Measurements from ENCODE around the gene ALKBH1.

The ALKBH1 gene

DNA sequence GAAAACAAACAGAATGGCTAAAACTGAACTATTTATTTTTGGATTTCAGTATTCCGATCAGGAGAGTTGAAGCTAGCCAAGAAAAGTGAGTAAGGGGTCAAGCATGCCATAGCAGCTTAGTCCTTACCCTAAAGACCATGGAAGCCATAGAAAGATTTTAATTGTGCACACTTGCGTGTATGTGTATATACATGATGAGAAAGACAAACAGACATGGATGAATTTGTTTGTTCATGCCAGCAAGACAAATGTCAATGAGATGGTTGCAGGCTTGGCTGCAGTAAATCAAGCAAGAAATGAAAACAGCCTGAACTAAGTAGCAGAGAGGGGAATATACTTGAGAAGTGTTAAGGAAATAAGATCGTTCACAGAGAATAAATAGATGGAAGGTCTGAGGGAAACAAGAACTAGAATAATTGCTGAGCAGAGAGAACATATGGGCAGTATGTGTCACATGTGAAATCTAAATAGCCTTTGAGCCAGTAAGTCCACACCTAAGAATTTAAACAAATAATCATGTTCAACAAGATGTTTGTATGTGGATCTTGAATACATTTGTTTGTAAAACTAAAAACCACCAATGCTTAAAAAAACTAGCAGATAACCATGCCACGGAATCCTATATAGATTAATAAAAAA is 38.4 kb upstream of the ALKBH1 start:
- no peak overlapping the region for H3K27ac ChIP-seq
- H4K20me1 ChIP-seq (ENCODE audit: insufficient read depth), result no peaks in the 10 kb centered on the region
- H3K4me3 ChIP-seq (IDR thresholded peaks at IDR 0.05; ENCODE audit: insufficient read depth, low read depth, low read length), result no peak overlapping the region
- TF ChIP-seq, protein P1, sequence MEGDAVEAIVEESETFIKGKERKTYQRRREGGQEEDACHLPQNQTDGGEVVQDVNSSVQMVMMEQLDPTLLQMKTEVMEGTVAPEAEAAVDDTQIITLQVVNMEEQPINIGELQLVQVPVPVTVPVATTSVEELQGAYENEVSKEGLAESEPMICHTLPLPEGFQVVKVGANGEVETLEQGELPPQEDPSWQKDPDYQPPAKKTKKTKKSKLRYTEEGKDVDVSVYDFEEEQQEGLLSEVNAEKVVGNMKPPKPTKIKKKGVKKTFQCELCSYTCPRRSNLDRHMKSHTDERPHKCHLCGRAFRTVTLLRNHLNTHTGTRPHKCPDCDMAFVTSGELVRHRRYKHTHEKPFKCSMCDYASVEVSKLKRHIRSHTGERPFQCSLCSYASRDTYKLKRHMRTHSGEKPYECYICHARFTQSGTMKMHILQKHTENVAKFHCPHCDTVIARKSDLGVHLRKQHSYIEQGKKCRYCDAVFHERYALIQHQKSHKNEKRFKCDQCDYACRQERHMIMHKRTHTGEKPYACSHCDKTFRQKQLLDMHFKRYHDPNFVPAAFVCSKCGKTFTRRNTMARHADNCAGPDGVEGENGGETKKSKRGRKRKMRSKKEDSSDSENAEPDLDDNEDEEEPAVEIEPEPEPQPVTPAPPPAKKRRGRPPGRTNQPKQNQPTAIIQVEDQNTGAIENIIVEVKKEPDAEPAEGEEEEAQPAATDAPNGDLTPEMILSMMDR (conservative IDR thresholded peaks at IDR 0.05; ENCODE audit: low read depth, low read length), result no peak
- H3K9ac ChIP-seq, result no peak overlapping the region
- H3K79me2 ChIP-seq (ENCODE audit: insufficient read depth, low read depth), result no peaks in the 10 kb centered on the region
- no peak overlapping the region for H2AFZ ChIP-seq (ENCODE audit: low read depth)
- no peak overlapping the region for H3K4me2 ChIP-seq
- H3K36me3 ChIP-seq (ENCODE audit: insufficient read depth), result 0 out of 2 replicates have a peak, but pooled peaks cover 3% of the 10 kb centered on the region
- no peaks in the 10 kb centered on the region for H3K4me1 ChIP-seq (ENCODE audit: low read depth, poor library complexity, severe bottlenecking)
- no peaks in the 10 kb centered on the region for H3K27me3 ChIP-seq (ENCODE audit: insufficient read depth, low read depth)

DNA sequence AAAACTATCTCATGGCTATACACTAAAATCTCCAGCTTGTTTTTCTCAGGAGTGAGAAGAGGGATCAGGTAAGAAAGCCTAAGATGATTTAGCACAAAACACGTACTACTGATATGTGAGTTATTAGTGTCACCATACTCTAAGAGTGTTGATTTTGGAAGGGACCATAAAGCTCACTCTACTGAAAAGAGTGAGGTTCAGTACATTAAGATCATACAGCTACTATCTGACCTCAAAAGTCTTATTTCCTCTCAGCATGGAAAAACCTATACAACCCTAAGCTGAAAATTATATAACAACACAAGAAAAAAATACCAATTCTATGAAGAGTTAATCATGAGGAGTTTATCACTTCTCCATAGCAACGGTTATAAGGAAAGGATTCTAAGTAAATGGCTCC is 33.6 kb upstream of the ALKBH1 start:
- H3K27ac ChIP-seq, result no peak overlapping the region
- no peaks in the 10 kb centered on the region for H4K20me1 ChIP-seq (ENCODE audit: insufficient read depth)
- TF ChIP-seq, protein P1 (conservative IDR thresholded peaks at IDR 0.05; ENCODE audit: low read depth, low read length), result no peak
- H3K4me3 ChIP-seq (IDR thresholded peaks at IDR 0.05; ENCODE audit: insufficient read depth, low read depth, low read length), result no peak overlapping the region
- H2AFZ ChIP-seq (ENCODE audit: low read depth), result no peak overlapping the region
- H3K4me1 ChIP-seq (ENCODE audit: low read depth, poor library complexity, severe bottlenecking), result no peaks in the 10 kb centered on the region
- H3K9ac ChIP-seq, result no peak overlapping the region
- H3K4me2 ChIP-seq, result no peak overlapping the region
- H3K27me3 ChIP-seq (ENCODE audit: insufficient read depth, low read depth), result no peaks in the 10 kb centered on the region
- no peaks in the 10 kb centered on the region for H3K79me2 ChIP-seq (ENCODE audit: insufficient read depth, low read depth)
- no peaks in the 10 kb centered on the region; the same call in 1 of the 2 replicates for H3K36me3 ChIP-seq (ENCODE audit: insufficient read depth)

DNA sequence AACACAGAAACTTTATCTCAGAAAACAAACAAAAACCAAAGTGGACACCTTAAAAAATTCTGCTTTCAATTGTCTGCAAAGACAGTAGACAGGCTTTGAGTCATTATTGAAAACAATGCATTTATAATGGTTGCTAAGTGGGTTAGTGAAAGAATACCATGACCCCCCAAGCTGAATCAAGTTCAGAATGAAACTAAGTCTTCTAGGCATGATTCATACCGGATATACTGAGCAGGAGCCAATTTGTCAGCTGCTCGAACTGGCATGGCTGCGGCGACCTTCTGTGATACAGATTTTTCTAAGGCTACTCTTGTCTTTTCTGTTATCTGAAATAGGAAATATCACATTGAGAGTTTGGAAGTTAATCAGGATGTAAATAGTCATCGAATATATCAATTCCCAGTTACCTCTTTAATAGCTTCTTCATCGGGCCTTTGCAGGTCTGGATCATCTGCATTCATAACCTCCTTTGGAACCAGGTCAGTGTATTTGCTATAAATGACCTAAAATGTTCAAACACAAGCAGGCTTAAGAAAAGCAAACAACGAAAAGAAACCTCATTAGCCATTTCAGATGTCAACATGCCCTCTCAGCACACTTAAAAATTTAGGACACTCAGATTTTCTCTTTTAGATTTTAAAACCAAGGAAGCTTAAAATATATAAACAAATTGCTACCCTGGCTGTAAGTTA is 30.9 kb upstream of the ALKBH1 start:
- no peaks in the 10 kb centered on the region; the same call in 1 of the 2 replicates for H3K36me3 ChIP-seq (ENCODE audit: insufficient read depth)
- no peaks in the 10 kb centered on the region for H4K20me1 ChIP-seq (ENCODE audit: insufficient read depth)
- TF ChIP-seq, protein P1 (conservative IDR thresholded peaks at IDR 0.05; ENCODE audit: low read depth, low read length), result no peak
- H3K9ac ChIP-seq, result no peak overlapping the region
- H3K27ac ChIP-seq, result no peak overlapping the region
- no peak overlapping the region for H3K4me2 ChIP-seq
- no peak overlapping the region for H2AFZ ChIP-seq (ENCODE audit: low read depth)
- no peaks in the 10 kb centered on the region for H3K4me1 ChIP-seq (ENCODE audit: low read depth, poor library complexity, severe bottlenecking)
- H3K4me3 ChIP-seq (IDR thresholded peaks at IDR 0.05; ENCODE audit: insufficient read depth, low read depth, low read length), result no peak overlapping the region
- H3K79me2 ChIP-seq (ENCODE audit: insufficient read depth, low read depth), result no peaks in the 10 kb centered on the region
- no peaks in the 10 kb centered on the region for H3K27me3 ChIP-seq (ENCODE audit: insufficient read depth, low read depth)

DNA sequence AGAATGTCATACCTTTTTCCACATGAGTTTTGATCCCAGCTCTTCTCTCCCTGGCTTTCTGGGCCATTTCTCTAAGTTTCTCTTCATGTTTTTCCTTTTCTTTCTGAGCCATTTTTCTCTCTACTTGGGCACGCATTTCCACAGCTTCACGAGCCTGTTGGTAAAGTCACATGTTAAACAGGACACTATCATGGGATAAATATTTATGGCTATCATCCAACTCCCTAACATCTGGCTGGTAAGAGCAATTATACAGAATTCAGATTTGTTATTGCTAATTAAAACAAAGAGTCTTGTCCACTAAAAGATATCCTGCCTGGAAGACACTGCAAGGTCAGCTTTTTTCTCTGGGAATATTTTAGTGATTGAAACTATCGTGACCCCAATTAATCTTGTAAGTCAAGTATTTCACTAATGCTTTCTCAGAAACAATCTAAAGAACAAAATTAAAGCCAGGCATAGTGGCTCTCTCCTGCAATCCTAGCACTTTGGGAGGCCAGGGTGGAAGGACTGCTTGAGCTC is 23.2 kb upstream of the ALKBH1 start:
- no peak overlapping the region for H3K27ac ChIP-seq
- H3K36me3 ChIP-seq (ENCODE audit: insufficient read depth), result no peaks in the 10 kb centered on the region
- no peak overlapping the region for H2AFZ ChIP-seq (ENCODE audit: low read depth)
- H3K27me3 ChIP-seq (ENCODE audit: insufficient read depth, low read depth), result no peaks in the 10 kb centered on the region
- TF ChIP-seq, protein P1 (conservative IDR thresholded peaks at IDR 0.05; ENCODE audit: low read depth, low read length), result no peak
- no peak overlapping the region for H3K4me3 ChIP-seq (IDR thresholded peaks at IDR 0.05; ENCODE audit: insufficient read depth, low read depth, low read length)
- H4K20me1 ChIP-seq (ENCODE audit: insufficient read depth), result no peaks in the 10 kb centered on the region
- H3K79me2 ChIP-seq (ENCODE audit: insufficient read depth, low read depth), result no peaks in the 10 kb centered on the region
- no peak overlapping the region for H3K4me2 ChIP-seq
- no peaks in the 10 kb centered on the region for H3K4me1 ChIP-seq (ENCODE audit: low read depth, poor library complexity, severe bottlenecking)
- H3K9ac ChIP-seq, result no peak overlapping the region

All from KMS-11 (cell line).